ENCODE data around the gene CRACR2A. TPM values are rescaled to one million over a fixed set of nuclear protein-coding genes. Genes with fewer than 3 reads are reported as not detected.
A peak's percentile ranks its signal among the peaks of the same experiment; 100 is the strongest.

Gene CRACR2A
- polyA plus RNA-seq, 3 donors = 2.8 to 10.7 (median 5.8) TPM

GRCh38 chr12:3727877-3728632, 24.9 kb downstream of the CRACR2A start:
- Histone ChIP-seq H3K4me3 (replicated peaks in 1 of 3; ENCODE audit: low read depth in 2 of 3, low read length in 3 of 3) (peak overlapping the region in 2 of 3 experiments; percentile 3 to 59), H3K9me3 (replicated peaks in 1 of 2; ENCODE audit: control insufficient read depth in 1 of 2, insufficient read depth in 1 of 2, low read length in 2 of 2) (no peaks in the 10 kb centered on the region), H3K79me2 (ENCODE audit: insufficient read depth, low read length) (peaks cover 4% of the 10 kb centered on the region), H3K9ac (ENCODE audit: insufficient read depth, low read length, poor library complexity, severe bottlenecking) (peak overlapping the region; percentile 60), H4K20me1 (ENCODE audit: insufficient read depth, low read length) (no peaks in the 10 kb centered on the region), H3K4me1 (ENCODE audit: control insufficient read depth in 1 of 2, insufficient read depth in 2 of 2, low read length in 2 of 2) (peaks cover 55 to 56% of the 10 kb centered on the region in 2 donors), H3K4me2 (replicated peaks; ENCODE audit: extremely low read depth, low read length, poor library complexity, severe bottlenecking) (peak overlapping the region; percentile 71), H3K36me3 (replicated peaks in 1 of 2; ENCODE audit: control insufficient read depth in 1 of 2, insufficient read depth in 2 of 2, low read length in 2 of 2) (peaks cover 10 to 47% of the 10 kb centered on the region in 2 donors), H2AFZ (ENCODE audit: insufficient read depth, low read depth, low read length, poor library complexity, severe bottlenecking) (peak overlapping the region; percentile 39), H3K27me3 (ENCODE audit: control insufficient read depth in 2 of 2, insufficient read depth in 2 of 2, low read length in 2 of 2) (no peaks in the 10 kb centered on the region), H3K27ac (ENCODE audit: low read depth in 1 of 2, low read length in 2 of 2) (peak overlapping the region; percentile 81 to 92)
- 0% methylated on average over 3 of the region's 8 CpGs for WGBS (ENCODE audit: insufficient coverage)
- H3K9me3 Mint-ChIP-seq = peaks cover 3 to 11% (median 7%) of the 10 kb centered on the region in 7 donors
- peak; percentile 63 to 90 (median 84) for DNase-seq
- peaks cover 0 to 2% (median 1%) of the 10 kb centered on the region in 3 donors for H3K27me3 Mint-ChIP-seq (ENCODE audit: low read depth in 3 of 3)
- H3K36me3 Mint-ChIP-seq = peaks cover 64 to 66% of the 10 kb centered on the region in 2 donors
- peaks cover 59% of the 10 kb centered on the region for H3K4me1 Mint-ChIP-seq
- TF ChIP-seq, protein P1, sequence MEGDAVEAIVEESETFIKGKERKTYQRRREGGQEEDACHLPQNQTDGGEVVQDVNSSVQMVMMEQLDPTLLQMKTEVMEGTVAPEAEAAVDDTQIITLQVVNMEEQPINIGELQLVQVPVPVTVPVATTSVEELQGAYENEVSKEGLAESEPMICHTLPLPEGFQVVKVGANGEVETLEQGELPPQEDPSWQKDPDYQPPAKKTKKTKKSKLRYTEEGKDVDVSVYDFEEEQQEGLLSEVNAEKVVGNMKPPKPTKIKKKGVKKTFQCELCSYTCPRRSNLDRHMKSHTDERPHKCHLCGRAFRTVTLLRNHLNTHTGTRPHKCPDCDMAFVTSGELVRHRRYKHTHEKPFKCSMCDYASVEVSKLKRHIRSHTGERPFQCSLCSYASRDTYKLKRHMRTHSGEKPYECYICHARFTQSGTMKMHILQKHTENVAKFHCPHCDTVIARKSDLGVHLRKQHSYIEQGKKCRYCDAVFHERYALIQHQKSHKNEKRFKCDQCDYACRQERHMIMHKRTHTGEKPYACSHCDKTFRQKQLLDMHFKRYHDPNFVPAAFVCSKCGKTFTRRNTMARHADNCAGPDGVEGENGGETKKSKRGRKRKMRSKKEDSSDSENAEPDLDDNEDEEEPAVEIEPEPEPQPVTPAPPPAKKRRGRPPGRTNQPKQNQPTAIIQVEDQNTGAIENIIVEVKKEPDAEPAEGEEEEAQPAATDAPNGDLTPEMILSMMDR (IDR thresholded peaks at IDR 0.05) = no peak
- H3K27ac Mint-ChIP-seq = peak overlapping the region; percentile 94 to 99 (median 96)
- peak overlapping the region; percentile 66 to 69 for H3K4me3 Mint-ChIP-seq
- intact Hi-C loops (cut with micrococcal nuclease) = no loop called here

DNA sequence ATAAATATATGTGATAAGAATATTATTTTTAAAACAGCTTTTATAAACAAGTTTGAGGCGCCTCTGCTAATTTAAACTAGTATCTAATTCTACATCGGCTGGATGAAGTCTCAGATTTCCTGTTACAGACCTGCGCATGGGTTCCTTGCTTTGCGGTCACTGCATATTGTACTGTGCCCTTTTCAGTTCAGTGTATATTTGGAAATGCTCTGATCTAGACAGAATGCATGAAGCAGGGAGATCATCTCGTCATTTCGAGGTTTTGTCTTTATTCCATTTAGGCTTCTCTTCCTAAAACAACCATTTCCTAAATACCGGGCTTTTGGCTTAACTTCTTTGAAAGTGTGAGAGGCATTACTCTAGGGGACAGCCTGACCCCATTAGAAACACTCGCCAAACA, 25.6 kb downstream of the CRACR2A start:
- H2AFZ ChIP-seq (ENCODE audit: insufficient read depth, low read depth, low read length, poor library complexity, severe bottlenecking) = no peak overlapping the region
- H3K79me2 ChIP-seq (ENCODE audit: insufficient read depth, low read length) = peaks cover 4% of the 10 kb centered on the region
- H3K4me1 ChIP-seq (ENCODE audit: control insufficient read depth in 1 of 2, insufficient read depth in 2 of 2, low read length in 2 of 2) = peaks cover 50 to 52% of the 10 kb centered on the region in 2 donors
- peak overlapping the region; percentile 27 to 99 (median 96) for H3K27ac Mint-ChIP-seq
- no peak for DNase-seq
- no peak overlapping the region for H3K4me3 Mint-ChIP-seq
- H3K27me3 ChIP-seq (ENCODE audit: control insufficient read depth in 2 of 2, insufficient read depth in 2 of 2, low read length in 2 of 2) = no peaks in the 10 kb centered on the region
- no peaks in the 10 kb centered on the region for H4K20me1 ChIP-seq (ENCODE audit: insufficient read depth, low read length)
- peaks cover 3 to 15% (median 9%) of the 10 kb centered on the region in 7 donors for H3K9me3 Mint-ChIP-seq
- WGBS (ENCODE audit: insufficient coverage) = no CpG with 5 or more reads among the region's 8 CpGs
- peaks cover 56% of the 10 kb centered on the region for H3K4me1 Mint-ChIP-seq
- H3K4me3 ChIP-seq (replicated peaks in 1 of 3; ENCODE audit: low read depth in 2 of 3, low read length in 3 of 3) = peak overlapping the region in 1 of 3 experiments; percentile 59
- peak overlapping the region; percentile 71 for H3K4me2 ChIP-seq (replicated peaks; ENCODE audit: extremely low read depth, low read length, poor library complexity, severe bottlenecking)
- H3K27ac ChIP-seq (ENCODE audit: low read depth in 1 of 2, low read length in 2 of 2) = peak overlapping the region in 1 of 2 donors; percentile 92
- H3K36me3 ChIP-seq (replicated peaks in 1 of 2; ENCODE audit: control insufficient read depth in 1 of 2, insufficient read depth in 2 of 2, low read length in 2 of 2) = peaks cover 10 to 47% of the 10 kb centered on the region in 2 donors
- H3K9ac ChIP-seq (ENCODE audit: insufficient read depth, low read length, poor library complexity, severe bottlenecking) = no peak overlapping the region
- intact Hi-C loops (cut with micrococcal nuclease) = no loop called here
- H3K27me3 Mint-ChIP-seq (ENCODE audit: low read depth in 3 of 3) = peaks cover 0 to 2% (median 1%) of the 10 kb centered on the region in 3 donors
- H3K36me3 Mint-ChIP-seq = peaks cover 64 to 65% of the 10 kb centered on the region in 2 donors
- peaks cover 0 to 1% of the 10 kb centered on the region in 2 donors for H3K9me3 ChIP-seq (replicated peaks in 1 of 2; ENCODE audit: control insufficient read depth in 1 of 2, insufficient read depth in 1 of 2, low read length in 2 of 2)
- TF ChIP-seq, protein P1 (IDR thresholded peaks at IDR 0.05) = no peak

Measured in CD14-positive monocyte (primary cell).